ENCODE results near the gene KDELR1.

- no peak for TF ChIP-seq POLR2A (IDR thresholded peaks at IDR 0.05)
- TF ChIP-seq CTCF (IDR thresholded peaks at IDR 0.05), result no peak
These were observed 3.8 kb upstream of the KDELR1 start for GRCh38 chr19:48395170-48395455.

Measured in right lobe of liver (tissue), 4 donors.